HG02798 (cell line): ENCODE data around the gene MMP11.
A peak's percentile ranks its signal among the peaks of the same experiment; 100 is the strongest.

ENCODE experiments used
- ATAC-seq: cut with Tn5 transposase; IDR thresholded peaks from one replicate; pipeline ENCODE4 v1.9.1; 2021; ENCODE audit warnings: mild to moderate bottlenecking; ENCODE audit not compliant: unreplicated experiment, poor library complexity

The MMP11 gene

DNA sequence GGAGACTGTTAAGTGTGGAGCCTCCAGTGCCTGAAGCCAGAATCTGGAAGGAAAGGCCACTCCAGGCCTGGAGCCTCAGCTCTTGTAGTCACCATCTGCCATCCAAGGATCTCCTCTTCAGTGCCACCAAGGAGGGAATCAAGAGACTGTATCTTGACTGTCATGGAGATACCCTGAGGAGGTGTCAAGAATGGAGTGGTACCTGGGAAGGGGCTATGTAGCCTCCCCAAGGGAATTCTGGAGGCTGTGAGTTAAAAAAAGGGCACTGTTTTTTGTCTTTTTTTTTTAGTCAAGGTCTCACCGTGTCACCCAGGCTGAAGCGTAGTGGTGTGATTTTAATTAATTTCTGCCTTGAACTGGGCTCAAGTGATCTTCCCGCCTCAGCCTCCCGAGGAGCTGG is 13.1 kb upstream of the MMP11 start:
- no peak for ATAC-seq

DNA sequence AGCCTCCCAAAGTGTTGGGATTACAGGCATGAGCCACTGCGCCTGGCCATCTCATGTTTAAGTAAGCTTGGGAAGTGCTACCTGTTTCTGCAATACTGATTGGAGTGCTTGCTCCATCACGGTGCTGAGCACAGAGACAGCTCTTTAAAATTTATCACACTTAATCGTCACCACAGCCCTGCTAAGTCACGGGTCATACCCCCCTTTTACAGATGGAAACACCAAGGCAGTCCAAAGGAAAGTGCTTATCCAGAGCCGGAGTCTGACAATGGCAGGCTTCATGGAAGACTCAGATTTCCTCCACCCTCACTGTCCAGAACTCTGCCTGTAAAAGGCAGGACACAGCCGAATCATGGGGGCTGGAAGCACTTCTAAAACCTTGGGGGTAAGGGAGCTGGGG is 12.6 kb upstream of the MMP11 start:
- no peak for ATAC-seq

DNA sequence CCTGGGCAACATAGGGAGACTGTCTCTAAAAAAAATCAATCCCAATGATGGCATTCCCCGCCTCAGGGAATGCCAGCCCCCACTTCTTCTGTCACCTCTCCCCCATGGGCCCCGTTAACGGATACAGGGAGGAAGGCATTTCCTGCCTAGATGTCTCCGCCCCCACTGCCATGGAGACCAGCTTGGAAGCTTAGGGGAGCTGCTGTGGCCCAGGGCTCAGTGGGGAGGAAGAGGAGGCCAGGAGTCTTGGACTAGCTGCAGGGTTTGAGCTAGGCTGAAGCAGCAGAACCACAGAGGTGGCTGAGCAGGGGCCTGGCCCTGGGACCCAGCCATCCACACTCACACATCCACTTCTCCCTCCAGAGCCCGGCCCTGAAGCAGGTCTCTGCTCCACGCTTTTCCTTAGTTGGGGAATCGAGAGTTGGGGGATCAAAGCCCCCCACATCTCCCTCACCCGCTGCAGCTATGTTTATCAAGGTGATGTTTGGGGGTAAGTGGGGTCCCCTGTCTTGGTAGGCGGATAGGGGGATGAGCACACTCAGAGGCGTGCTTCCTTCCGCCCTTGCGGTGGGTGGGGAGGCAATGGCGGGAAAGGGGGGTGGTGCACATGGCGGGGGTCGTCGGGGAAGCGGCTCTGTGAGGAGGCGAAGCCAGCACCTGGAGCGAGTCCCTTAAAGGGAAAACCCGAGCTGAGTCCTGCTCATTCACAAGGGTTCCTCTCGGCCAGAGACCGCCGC is 9.6 kb upstream of the MMP11 start, which contains the start of gene C22orf15:
TSS of gene C22orf15 (plus strand) at position 149 of the 737 bp plus-strand sequence. CDS start at position 466, 317 bp downstream.
- ATAC-seq = no peak

DNA sequence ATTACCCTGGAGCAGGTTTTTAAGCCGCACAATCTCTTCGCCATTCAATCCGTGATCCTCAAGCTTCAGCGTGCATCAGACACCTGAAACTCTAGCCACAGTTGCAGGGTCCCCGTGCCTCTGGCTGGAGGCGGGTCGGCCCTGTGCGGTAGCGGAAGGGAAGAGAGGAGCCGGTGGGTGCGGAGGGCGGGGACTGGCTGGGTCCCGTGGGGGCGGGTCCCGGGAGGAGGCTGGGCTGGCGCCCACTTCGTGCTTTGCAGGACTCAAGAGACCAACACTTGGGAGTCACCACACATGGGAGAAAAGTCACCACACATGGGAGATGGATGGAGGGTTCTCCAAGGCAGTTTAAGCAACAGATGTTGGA is 9.1 kb upstream of the MMP11 start:
- ATAC-seq = no peak

DNA sequence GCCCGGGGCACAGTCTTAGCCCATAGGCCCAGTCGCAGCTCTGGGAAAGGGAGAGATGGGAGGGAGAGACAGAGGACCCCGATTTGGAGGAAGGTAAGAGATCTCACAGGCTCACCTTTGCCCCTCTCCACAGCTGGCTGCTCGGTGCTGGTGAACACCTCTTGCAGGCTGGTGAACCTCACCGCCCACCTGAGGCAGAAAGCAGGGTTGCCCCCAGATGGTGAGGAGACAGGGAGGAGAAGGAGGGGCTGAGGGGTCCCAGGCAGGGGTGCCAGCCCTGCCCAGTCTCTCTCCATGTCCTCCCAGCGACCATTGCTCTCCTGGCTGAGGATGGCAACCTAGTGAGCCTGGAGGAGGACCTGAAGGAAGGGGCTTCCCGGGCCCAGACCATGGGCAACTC is 8.7 kb upstream of the MMP11 start:
- no peak for ATAC-seq

DNA sequence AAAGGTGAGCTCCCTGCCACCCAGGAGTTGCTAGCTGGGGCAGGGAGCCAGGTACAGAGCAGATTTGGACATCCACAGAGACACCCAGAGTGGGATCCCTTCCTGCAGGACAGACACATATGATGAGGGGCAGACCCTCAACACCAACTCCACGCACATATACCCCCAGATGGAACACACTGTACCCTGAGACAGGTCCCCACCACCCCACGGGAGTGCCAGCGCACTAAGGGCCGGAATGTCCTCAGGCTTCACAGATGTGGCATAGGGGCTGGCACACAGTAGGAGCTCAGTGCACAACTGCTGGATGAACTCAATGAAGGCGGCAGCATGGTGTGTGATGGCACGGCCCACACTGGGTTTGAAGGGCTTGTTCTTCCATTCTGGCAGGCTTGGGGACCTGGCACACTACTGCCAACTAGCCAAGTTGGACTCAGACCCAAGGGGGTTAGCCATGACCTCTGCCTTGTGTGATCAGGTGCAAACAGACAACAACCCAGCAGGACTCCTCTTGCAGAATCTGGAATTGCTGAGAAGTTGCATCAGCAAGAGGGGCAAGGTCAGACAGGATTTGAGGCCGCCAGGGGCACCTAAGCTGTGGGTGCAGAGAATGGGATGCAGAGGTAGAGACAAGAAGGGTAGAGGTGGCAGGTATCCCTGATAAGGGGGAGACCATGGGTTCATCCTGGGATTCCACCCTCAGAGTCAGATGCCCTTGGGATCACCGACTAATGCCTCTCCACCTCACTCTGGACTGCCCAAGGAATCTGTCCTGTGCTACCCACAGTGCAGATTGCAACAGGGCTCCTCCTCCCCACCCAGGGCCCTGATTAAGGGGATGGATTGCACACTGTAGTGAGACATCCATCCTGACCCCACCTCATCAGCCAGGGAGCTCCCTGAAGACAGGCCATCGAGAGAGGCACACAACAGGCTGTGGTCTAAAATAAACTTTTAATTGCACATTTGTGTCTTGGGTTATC is 7.5 kb upstream of the MMP11 start:
- ATAC-seq = no peak

DNA sequence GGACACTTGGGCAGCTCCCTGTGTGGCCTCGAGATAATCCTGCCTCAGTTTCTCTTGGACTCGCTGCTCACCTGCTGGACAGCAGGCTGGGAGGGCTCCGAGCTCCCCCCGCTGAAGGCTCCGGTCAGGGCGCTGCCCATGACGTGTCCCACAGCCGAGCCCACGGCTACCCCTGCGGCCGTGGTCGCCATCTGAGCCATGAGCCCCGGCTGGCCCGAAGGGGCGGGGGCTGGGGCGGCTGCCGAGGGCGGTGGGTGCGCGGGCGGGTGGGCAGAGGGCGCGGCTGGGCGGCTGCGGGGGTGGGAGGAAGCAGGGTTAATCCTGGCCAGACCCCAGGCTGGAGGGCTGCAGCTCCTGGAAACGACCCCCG is 5.4 kb upstream of the MMP11 start:
- no peak for ATAC-seq

DNA sequence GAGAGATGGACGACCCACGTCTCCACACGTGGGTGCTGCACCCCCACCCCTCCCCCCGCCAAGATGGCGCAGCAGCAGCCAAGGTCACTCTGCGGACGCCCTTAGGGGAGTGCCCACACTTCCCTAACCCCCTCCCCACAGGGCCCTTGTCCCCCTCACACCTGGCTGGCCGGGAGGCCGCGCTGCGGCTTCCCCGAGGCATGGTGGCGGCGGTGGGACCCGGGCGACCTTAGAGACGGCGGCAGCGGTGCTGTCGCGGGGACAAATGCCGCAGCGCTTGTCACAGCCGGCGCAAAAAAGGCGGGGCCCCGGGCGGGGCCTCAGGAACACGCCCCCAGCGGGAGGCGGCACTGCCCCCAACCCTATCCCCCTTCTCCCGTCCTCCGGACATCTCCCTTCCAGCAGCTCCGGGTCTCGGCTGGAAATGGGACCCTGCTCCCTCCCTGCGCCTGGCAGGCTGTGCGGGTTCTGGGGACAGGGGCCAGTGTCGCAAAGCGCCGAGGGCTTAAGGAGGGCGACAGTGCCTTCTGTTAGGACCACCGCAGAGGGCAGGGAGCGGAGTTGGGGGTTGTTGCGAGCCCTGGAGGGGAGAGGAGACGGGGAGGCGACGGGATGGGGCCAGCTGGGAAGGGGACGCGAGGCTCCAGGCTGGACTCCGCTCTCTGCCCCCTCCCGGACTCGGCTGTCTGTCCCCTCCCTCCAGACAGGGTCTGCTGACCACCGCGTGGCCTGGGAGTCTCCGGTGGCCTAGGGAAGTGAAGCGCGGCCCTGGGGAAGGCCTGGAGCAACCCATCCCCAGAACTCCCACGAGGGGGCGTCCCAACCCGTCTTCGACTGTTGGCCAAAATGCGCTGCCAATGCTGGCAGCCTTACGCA is 4.7 kb upstream of the MMP11 start, which contains the start of gene CHCHD10:
TSS of gene CHCHD10 (minus strand) at position 300 of the 876 bp plus-strand sequence. CDS start at position 202, 98 bp downstream.
- ATAC-seq = peak; percentile 54

DNA sequence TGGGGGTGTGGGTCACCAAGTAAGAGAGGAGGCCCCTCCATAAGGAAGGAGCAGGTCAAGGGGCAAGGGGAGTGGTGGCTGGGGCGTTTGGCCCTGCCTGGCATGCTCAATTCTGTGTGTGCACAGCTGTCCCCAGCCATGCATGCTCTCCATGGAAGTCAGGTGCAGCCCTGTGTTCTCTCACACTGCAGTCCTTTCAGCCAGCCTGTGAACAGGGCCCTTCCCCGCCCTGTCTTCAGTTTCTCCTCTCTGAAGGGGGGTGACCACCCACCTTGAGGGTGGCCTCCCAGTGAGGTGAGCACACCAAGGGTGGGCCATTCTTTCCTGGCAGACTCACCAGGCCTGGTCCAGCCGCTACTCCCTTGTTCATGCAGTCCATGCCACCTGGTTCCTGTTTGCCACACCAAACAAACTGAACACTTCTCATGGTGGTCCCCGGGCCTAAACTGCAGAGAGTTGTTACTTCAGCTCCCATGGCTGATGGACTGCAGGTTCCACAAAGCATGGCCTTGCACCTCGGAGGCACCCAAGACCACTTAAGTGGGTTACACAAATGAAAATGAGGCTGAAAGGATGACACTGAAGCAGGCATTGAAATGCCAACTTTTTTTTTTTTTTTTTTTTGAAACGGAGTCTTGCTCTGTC is 3.2 kb upstream of the MMP11 start:
- ATAC-seq = no peak

DNA sequence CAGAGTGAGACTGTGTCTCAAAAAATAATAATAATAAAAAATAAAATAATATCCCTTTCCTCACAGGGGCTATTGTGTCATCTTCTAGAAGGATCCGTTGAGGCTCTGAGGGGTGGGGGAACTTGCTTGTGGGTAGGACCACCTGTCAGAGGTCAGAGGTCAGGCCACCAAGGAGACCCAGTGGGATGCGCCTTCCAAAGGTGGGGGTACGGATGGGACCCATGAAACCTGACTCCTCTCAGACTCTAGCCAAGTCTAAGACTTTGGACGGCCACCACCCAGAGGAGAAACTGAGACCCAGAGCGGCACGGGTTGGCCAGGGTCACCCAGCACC is 367 bp upstream of the MMP11 start:
- no peak for ATAC-seq

DNA sequence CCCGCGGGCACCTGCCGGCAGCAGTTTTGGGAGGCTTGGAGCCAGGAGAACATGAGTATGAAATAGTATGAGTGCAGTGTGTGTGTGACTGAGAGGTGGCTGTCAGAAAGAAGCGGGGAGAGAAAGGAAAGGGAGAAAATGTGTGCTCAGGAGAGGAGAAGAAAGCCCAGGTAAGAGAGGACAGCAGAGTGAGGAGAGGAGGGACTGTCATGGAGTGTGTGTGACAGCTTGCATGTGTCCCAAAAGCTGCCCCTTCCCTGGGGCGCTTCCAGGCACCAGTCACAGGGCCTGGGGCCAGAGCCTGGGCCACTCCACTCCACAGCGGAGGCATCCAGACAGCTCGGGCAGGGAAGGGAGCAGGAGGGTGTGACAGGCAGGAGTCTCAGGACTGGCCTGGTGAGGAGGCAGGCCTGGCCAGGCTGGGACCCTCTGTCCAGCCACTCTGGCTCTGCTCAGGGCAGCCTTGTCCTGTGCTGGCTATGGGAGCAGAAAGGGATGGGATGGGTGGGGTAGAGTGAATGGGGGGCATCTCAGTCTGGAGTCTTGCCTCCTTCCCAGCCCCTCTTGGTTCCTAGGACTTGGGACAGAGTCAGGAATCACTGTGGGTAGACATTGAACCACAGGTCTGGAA is 949 bp downstream of the MMP11 start:
- ATAC-seq = no peak

DNA sequence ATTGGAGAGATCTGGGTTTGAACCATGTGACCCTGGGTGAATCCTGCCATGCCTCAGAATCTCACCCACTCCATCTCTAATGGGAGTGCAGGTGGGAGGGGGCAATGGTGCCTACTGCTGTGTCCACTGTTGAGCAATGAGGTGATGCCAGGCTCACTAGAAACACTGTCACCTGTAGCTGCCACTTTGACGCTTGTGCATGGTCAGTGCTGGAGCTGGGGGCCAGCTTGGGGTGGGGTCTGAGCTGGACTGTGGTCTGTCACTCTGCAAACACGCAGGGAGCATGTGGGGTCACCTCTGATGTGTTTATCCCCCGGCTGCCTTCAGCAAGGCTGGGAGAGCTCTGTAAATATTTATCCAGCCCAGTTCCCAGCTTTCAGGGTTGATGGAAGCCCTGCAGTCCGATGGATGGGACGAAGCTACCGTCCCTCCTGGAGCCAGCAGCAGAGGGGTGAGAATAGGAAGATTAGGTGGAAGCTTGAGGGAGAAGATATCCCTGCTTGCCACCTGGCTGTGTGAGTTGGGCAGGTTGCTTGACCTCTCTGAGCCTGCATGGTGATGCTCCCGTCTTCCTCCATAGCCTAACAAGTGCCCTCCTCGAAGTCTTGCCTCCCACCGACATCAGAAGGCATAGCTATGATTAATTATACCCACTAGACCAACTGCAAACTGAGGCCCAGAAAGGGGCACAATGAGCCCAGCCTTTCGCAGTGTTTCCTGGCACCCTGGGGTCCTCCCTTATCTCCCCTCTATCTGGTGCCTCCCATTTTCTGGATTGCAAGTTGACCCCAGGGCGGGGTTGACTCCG is 1.7 kb downstream of the MMP11 start:
- no peak for ATAC-seq

DNA sequence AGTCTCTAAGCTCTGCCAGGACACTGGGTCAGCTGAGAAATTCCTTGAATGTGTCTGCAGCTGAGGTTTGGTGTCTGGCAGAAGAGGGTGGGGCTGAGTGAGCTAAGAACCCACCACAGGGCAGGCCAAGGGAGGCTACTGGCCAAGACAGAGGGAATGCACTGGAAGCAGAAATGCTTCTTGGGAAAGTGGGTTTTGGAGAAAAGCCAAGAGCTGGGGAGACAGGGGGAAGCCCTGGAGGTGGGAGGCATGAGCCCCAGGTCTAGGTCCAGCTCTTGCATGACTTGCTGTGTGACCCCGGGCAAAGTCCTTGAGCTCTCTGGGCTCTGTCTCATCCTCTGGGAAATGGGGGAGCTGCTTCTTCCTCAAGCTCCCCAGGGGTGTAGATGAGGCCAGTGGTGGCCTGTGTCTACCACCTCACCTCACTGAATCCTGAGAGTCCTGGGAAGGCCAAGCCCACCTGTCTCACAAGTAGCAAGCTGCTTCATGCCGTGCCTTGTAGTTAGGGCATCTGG is 2.3 kb downstream of the MMP11 start:
- no peak for ATAC-seq

DNA sequence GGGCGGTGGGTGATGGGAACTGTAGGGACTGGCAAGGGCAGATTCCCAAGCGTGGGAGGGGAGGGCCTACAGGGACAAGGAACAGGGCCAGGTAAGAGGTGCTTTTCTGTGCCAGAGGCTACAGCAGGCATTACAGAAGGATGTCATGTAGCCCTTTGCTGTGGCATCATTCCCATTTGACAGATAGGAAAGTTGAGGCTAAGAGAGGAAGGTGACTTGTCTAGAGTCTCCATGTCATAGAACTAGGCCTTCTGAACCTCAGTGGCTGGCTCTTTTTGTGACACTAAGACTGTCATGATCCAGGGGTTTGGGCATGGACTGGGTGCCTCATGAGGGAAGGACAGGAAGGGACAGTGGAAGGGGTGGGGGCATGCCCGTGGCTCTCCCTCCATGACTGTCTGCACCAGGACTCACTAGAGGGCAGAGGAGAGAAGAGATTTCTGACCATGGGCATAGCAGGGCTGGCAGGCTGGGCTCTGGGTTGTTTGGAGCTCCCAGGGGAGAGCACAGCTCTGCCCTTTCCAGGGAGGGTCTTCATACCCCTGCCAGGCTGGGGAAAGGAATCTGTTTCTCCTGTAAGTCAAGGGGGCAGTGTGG is 3.2 kb downstream of the MMP11 start:
- no peak for ATAC-seq

DNA sequence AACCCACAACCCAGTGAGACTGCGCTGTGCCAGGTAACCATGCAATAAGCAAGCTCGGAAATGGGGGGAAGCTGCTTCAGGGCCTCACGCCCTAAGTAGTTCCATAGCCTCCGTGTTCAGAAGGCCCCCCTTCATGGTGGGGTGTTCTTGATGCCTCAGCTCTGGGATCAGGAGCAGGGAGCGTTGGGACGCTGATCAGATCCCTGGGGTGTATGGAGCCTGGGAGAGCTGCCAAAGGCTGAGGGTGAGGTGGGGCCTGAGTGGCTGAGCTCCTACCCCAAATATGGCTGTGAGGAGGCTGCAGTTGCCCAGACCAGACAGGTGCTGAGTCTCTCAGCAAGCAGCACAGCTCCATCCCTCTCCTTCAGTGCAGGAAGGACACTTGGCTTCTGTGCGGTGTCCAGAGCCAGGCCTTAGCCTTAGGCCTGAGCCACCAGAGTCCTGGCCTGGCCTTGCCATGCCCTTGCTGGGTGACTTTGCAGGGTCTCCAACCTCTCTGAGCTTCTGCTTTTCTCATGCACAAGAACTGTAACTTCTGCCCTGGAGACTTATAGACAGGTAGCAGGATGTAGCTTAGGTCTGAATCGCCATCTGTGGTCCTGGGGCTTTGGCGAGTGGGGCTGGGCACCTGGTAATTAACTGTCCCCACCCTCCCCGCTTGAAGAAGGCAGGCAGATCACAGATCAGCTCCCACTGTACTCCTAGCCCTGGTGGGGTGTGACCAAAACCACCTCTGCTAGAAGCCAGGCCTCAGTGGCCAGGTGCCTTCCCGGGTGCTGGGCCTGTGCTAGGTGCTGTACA is 5.3 kb downstream of the MMP11 start:
- ATAC-seq = no peak

DNA sequence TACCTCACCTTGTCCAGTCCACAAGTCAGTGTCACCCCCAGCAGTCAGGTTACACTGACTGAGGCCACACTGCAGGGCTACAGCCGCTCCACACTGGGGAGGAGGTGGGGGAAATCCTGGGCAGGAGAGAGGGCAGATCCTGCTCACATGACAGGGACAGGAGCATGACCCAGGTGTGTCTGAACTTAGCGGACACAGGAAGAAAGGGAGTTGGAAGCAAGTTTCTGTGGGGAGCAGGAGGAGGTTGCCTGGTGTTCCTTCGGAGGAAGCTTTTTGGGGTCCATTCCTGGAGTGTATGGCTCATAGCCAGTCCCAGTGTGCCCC is 5.9 kb downstream of the MMP11 start:
- ATAC-seq = no peak

DNA sequence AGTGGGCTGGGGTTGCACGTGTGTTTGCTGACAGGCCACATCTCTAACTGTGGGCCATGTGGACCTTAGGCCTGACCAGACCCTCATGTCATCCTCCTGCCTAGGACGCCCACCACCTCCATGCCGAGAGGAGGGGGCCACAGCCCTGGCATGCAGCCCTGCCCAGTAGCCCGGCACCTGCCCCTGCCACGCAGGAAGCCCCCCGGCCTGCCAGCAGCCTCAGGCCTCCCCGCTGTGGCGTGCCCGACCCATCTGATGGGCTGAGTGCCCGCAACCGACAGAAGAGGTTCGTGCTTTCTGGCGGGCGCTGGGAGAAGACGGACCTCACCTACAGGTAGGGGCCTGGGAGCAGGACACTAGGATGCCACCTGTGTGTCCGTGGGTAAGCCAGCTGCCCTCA is 6.4 kb downstream of the MMP11 start:
- ATAC-seq = no peak

DNA sequence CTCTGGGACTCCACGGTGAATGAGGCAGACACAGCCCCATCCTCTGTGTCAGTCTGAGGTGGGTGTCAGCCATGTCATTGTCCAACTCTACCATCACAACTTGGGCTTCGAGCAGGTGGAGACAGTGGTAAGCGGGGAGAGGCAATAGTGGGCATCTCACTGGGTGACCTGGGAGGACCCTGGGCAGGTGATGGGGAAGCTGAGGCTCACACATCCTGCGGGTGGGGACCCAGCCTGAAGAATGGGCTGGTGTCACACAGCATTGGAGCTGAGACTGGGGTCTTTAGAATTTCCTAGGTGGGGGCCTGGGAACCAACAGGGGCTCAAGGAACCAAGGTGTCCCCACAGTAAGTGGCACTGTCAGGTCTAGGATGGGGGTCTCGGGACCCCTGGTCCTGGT is 7.1 kb downstream of the MMP11 start:
- ATAC-seq = no peak
